Karpas-422 (cell line): ENCODE results near the gene GSTCD. TPM values are rescaled to one million over a fixed set of nuclear protein-coding genes. Genes with fewer than 3 reads are reported as not detected.
"Not testable (repeated sequence)": the region's sequence is repeated elsewhere in the genome, so short reads cannot be mapped to it uniquely, and the experiment has no call there.

Source experiments
- DNase-seq: peaks from one replicate; pipeline ENCODE4 v3.0.0-alpha.2; 2015
- H2AFZ ChIP-seq: fragments of 200-600 bp; sonication (generic); 2 replicates; pipeline ENCODE4 v1.6.1; 2014; ENCODE audit warnings: antibody characterized with exemption, low read length, mixed read lengths
- H3K27ac ChIP-seq: fragments of 200-600 bp; sonication (generic); 2 replicates; pipeline ENCODE4 v1.5.1; 2014; ENCODE audit warnings: mild to moderate bottlenecking, low read length, moderate library complexity
- H3K27me3 ChIP-seq: fragments of 200-600 bp; sonication (generic); 2 replicates; pipeline ENCODE4 v1.6.1; 2014; ENCODE audit warnings: low read length, mixed read lengths
- H3K36me3 ChIP-seq: fragments of 200-600 bp; sonication (generic); 2 replicates; pipeline ENCODE4 v1.6.1; 2014; ENCODE audit warnings: low read length, mixed read lengths; ENCODE audit not compliant: insufficient read depth
- H3K4me1 ChIP-seq: fragments of 200-600 bp; sonication (generic); 2 replicates; pipeline ENCODE4 v1.6.1; 2014; ENCODE audit warnings: mild to moderate bottlenecking, low read length, mixed read lengths
- H3K4me2 ChIP-seq: fragments of 200-600 bp; sonication (generic); 2 replicates; pipeline ENCODE4 v1.6.1; 2014; ENCODE audit warnings: low read length, low read depth, mild to moderate bottlenecking; ENCODE audit not compliant: poor library complexity, severe bottlenecking
- H3K4me3 ChIP-seq: fragments of 200-600 bp; sonication (generic); 2 replicates; pipeline ENCODE4 v1.5.1; 2014; ENCODE audit warnings: mild to moderate bottlenecking, antibody characterized with exemption, low read length, mixed read lengths
- H3K79me2 ChIP-seq: fragments of 200-600 bp; sonication (generic); 2 replicates; pipeline ENCODE4 v1.6.1; 2014; ENCODE audit warnings: mild to moderate bottlenecking, low read length, mixed read lengths
- H3K9ac ChIP-seq: fragments of 200-600 bp; sonication (generic); 2 replicates; pipeline ENCODE4 v1.6.0; 2014; ENCODE audit warnings: low read length
- H3K9me2 ChIP-seq: fragments of 200-600 bp; sonication (generic), shearing (Covaris generic); replicated peaks from 2 replicates; pipeline ENCODE4 v1.6.0; 2014; ENCODE audit warnings: mild to moderate bottlenecking, low read length, moderate library complexity; ENCODE audit not compliant: insufficient read depth
- H3K9me3 ChIP-seq: fragments of 300-700, 200-600 bp; sonication (generic); 2 replicates; pipeline ENCODE4 v1.6.1; 2014; ENCODE audit warnings: low read length, mixed read lengths
- H4K20me1 ChIP-seq: fragments of 200-600 bp; sonication (generic); 2 replicates; pipeline ENCODE4 v1.6.1; 2014; ENCODE audit warnings: mild to moderate bottlenecking, antibody characterized with exemption, low read length, low read depth; ENCODE audit not compliant: insufficient read depth
- total RNA-seq: library from RNA; depleted of rRNA; stranded (reverse); fragments of >200 nt; shearing (Covaris generic); gene quantifications from 2 replicates; pipeline ENCODE4 v1.2.3, GENCODE V29; 2014; ENCODE audit warnings: low replicate concordance

The GSTCD gene
- total RNA-seq, 1 experiment from 2014 or later = 23.9 TPM

DNA sequence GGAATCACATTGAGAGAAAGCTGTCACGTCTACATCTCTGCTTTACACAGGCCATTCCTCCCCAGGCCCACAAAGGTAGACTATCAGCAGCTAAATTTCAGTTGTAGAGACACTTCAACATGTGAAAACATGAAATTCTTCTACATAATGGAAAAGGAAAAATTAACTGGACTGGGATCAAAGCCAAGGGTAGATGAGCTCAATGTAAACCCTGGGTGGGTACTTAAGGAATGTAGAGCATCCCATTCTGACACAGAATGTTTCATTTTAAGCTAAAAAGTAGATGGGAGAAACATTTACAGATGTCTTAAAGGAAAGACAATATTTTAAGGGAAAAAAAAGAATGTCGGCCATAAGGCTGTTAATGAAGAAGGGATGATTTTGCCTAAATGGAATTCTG lies 135.4 kb downstream of the GSTCD start:
- H3K4me2 ChIP-seq = no peak overlapping the region
- H3K9me3 ChIP-seq = no peaks in the 10 kb centered on the region
- H3K4me3 ChIP-seq = no peak overlapping the region
- H3K36me3 ChIP-seq = no peaks in the 10 kb centered on the region
- H3K27me3 ChIP-seq = no peaks in the 10 kb centered on the region
- H3K27ac ChIP-seq = no peak overlapping the region
- no peak for DNase-seq
- no peaks in the 10 kb centered on the region for H4K20me1 ChIP-seq
- no peaks in the 10 kb centered on the region for H3K4me1 ChIP-seq
- no peaks in the 10 kb centered on the region for H3K79me2 ChIP-seq
- H3K9ac ChIP-seq = no peak overlapping the region
- H3K9me2 ChIP-seq = no peaks in the 10 kb centered on the region
- H2AFZ ChIP-seq = no peak overlapping the region

- H3K4me2 ChIP-seq = no peak overlapping the region
- no peaks in the 10 kb centered on the region for H3K9me2 ChIP-seq
- H3K36me3 ChIP-seq = no peaks in the 10 kb centered on the region
- no peaks in the 10 kb centered on the region for H3K4me1 ChIP-seq
- H2AFZ ChIP-seq = no peak overlapping the region
- H4K20me1 ChIP-seq = no peaks in the 10 kb centered on the region
- no peak for DNase-seq
- no peak overlapping the region for H3K4me3 ChIP-seq
- no peak overlapping the region for H3K27ac ChIP-seq
- no peaks in the 10 kb centered on the region for H3K79me2 ChIP-seq
- H3K9me3 ChIP-seq = no peaks in the 10 kb centered on the region
- H3K27me3 ChIP-seq = no peaks in the 10 kb centered on the region
- H3K9ac ChIP-seq = no peak overlapping the region
These were observed 137.0 kb downstream of the GSTCD start for GRCh38 chr4:105845559-105845958.

GRCh38 chr4:105848359-105848758 lies 139.8 kb downstream of the GSTCD start:
- H4K20me1 ChIP-seq, H3K9ac ChIP-seq, H3K4me2 ChIP-seq, H3K27ac ChIP-seq, H3K27me3 ChIP-seq, H3K36me3 ChIP-seq, H3K4me3 ChIP-seq, H3K79me2 ChIP-seq, H2AFZ ChIP-seq, H3K9me2 ChIP-seq, H3K9me3 ChIP-seq, H3K4me1 ChIP-seq: not testable (repeated sequence)
- peak; percentile 17 for DNase-seq

GRCh38 chr4:105851196-105851595 lies 142.6 kb downstream of the GSTCD start:
- Histone ChIP-seq H3K36me3 (no peaks in the 10 kb centered on the region), H2AFZ (no peak overlapping the region), H4K20me1 (no peaks in the 10 kb centered on the region), H3K9me3 (no peaks in the 10 kb centered on the region), H3K4me2 (no peak overlapping the region), H3K9me2 (no peaks in the 10 kb centered on the region), H3K27ac (no peak overlapping the region), H3K27me3 (no peaks in the 10 kb centered on the region), H3K4me1 (no peaks in the 10 kb centered on the region), H3K79me2 (no peaks in the 10 kb centered on the region), H3K9ac (no peak overlapping the region), H3K4me3 (no peak overlapping the region)
- DNase-seq = peak; percentile 15

- not testable (repeated sequence) for H3K4me2 ChIP-seq, H3K4me1 ChIP-seq, H3K9ac ChIP-seq, H3K79me2 ChIP-seq, H3K27me3 ChIP-seq, H3K27ac ChIP-seq, H3K36me3 ChIP-seq, H4K20me1 ChIP-seq, H3K4me3 ChIP-seq, H3K9me2 ChIP-seq, H2AFZ ChIP-seq, H3K9me3 ChIP-seq
- DNase-seq = peak; percentile 25
These were observed 143.6 kb downstream of the GSTCD start for GRCh38 chr4:105852230-105852629.

DNA sequence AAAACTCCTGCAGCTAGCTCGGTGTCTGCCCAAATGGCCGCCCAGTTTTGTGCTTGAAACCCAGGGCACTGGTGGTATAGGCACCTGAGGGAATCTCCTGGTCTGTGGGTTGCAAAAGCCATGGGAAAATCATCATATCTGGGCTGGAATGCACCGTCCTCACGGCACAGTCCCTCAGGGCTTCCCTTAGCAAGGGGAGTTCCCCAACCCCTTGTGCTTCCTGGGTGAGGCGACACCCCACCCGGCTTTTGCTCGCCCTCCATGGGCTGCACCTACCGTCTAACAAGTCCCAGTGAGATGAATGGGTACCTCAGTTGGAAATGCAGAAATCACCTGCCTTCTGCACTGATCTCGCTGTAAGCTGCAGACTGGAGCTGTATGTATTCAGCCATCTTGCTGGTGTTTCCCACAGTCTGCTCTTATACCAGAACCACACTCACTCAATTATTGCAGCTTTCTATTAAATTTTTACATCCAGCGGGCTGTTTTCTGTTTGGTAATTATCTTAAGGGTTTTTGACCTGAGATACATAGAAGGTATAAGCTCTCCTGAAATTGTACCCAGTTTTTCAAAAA lies 150.0 kb downstream of the GSTCD start:
- no peak overlapping the region for H3K27ac ChIP-seq
- H3K9ac ChIP-seq = no peak overlapping the region
- DNase-seq = no peak

GRCh38 chr4:105859233-105859632 lies 150.6 kb downstream of the GSTCD start:
- Histone ChIP-seq H3K27ac (no peak overlapping the region), H4K20me1 (no peaks in the 10 kb centered on the region), H3K79me2 (no peaks in the 10 kb centered on the region), H3K4me3 (no peak overlapping the region), H3K4me1 (no peaks in the 10 kb centered on the region), H3K9me3 (peaks cover 5% of the 10 kb centered on the region), H3K36me3 (0 out of 2 replicates have a peak, but pooled peaks cover 3% of the 10 kb centered on the region), H3K4me2 (no peak overlapping the region), H3K9ac (no peak overlapping the region), H3K27me3 (no peaks in the 10 kb centered on the region), H3K9me2 (no peaks in the 10 kb centered on the region), H2AFZ (no peak overlapping the region)
- no peak for DNase-seq

More for the DNA sequence above, 150.0 kb downstream of the GSTCD start:
- H3K4me2 ChIP-seq = no peak overlapping the region
- H3K36me3 ChIP-seq = 0 out of 2 replicates have a peak, but pooled peaks cover 3% of the 10 kb centered on the region
- no peaks in the 10 kb centered on the region for H3K27me3 ChIP-seq
- no peaks in the 10 kb centered on the region for H3K9me2 ChIP-seq
- H3K4me1 ChIP-seq = no peaks in the 10 kb centered on the region
- peaks cover 5% of the 10 kb centered on the region for H3K9me3 ChIP-seq
- H4K20me1 ChIP-seq = no peaks in the 10 kb centered on the region
- H3K79me2 ChIP-seq = no peaks in the 10 kb centered on the region
- no peak overlapping the region for H2AFZ ChIP-seq
- no peak overlapping the region for H3K4me3 ChIP-seq

DNA sequence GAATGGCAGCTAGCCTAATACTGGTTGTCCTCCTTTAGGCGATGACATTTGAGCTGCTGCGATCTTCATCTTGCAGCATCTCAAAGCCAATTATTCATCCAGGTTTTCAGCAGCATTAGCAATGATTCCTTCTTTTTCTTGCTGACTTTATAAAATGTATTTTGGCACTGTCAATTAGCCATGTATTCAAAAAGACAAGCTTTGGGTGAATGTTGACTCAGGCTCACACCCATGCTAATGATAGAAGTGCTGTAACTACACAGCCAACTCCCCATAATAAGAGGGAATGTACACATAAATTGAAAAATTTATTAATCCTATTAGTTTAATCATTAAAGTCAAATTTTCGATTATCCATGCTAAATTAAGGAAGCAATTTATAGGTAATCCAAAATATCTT lies 162.4 kb downstream of the GSTCD start:
- no peak for DNase-seq
- H2AFZ ChIP-seq = no peak overlapping the region
- peaks cover 5% of the 10 kb centered on the region for H3K4me1 ChIP-seq
- no peak overlapping the region for H3K4me3 ChIP-seq
- no peak overlapping the region for H3K27ac ChIP-seq
- no peaks in the 10 kb centered on the region for H3K9me3 ChIP-seq
- H3K36me3 ChIP-seq = no peaks in the 10 kb centered on the region
- H3K27me3 ChIP-seq = no peaks in the 10 kb centered on the region
- no peaks in the 10 kb centered on the region for H3K79me2 ChIP-seq
- H3K9ac ChIP-seq = no peak overlapping the region
- H3K9me2 ChIP-seq = no peaks in the 10 kb centered on the region
- no peak overlapping the region for H3K4me2 ChIP-seq
- H4K20me1 ChIP-seq = no peaks in the 10 kb centered on the region

DNA sequence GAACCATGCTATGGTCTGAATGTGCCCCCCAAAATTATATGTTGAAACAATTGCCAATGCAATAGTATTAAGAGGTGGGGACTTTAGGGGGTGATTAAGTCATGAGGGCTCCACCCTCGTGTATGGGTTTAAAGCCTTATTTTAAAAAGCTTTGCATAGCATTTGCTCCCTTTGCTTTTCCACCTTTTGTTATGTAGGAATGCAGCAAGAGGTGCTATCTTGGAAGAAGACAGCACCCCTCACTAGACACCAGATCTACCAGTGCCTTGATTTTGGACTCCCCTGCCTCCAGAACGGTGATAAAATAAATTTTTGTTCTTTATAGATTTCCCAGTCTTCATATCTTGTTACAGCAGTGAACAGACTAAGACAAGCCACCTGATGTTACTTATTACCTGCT lies 163.4 kb downstream of the GSTCD start:
- H3K9me3 ChIP-seq = no peaks in the 10 kb centered on the region
- H3K79me2 ChIP-seq = no peaks in the 10 kb centered on the region
- H3K9ac ChIP-seq = no peak overlapping the region
- H3K4me3 ChIP-seq = no peak overlapping the region
- H3K36me3 ChIP-seq = no peaks in the 10 kb centered on the region
- no peak overlapping the region for H3K4me2 ChIP-seq
- no peaks in the 10 kb centered on the region for H4K20me1 ChIP-seq
- H3K4me1 ChIP-seq = peaks cover 5% of the 10 kb centered on the region
- no peaks in the 10 kb centered on the region for H3K27me3 ChIP-seq
- no peaks in the 10 kb centered on the region for H3K9me2 ChIP-seq
- no peak overlapping the region for H3K27ac ChIP-seq
- no peak for DNase-seq
- H2AFZ ChIP-seq = no peak overlapping the region
